HepG2 (cell line): ENCODE results near the gene CEBPE. TPM values are rescaled to one million over a fixed set of nuclear protein-coding genes. Genes with fewer than 3 reads are reported as not detected.
A peak's percentile ranks its signal among the peaks of the same experiment; 100 is the strongest.

Experiments used
- ATAC-seq: fragments of 200-7000 bp; cut with Tn5 transposase; 3 replicates; pipeline ENCODE4 v1.9.1; 2020; ENCODE audit warnings: mild to moderate bottlenecking, moderate library complexity
- BruUV-seq: library from RNA; stranded (reverse); fragments of 400-500 nt; replicated peaks from 2 replicates; lab custom pipeline; 2021; lab: Mats Ljungman, UMichigan
- CTCF ChIA-PET: fragments of 300-600 bp; formaldehyde crosslinking; extraction: SDS; loops from one replicate; lab custom pipeline; 2021; ENCODE audit warnings: low total read pairs, inconsistent platforms, low intra/inter-chr PET ratio; lab: Yijun Ruan, JAX
- POLR2A ChIA-PET: fragments of 350-600 bp; sonication (Branson Sonifier 250); formaldehyde crosslinking; loops from one replicate; lab custom pipeline; 2020; ENCODE audit warnings: antibody characterized with exemption, inconsistent platforms; lab: Yijun Ruan, JAX
- DNase-seq: peaks from one replicate; pipeline ENCODE4 v3.0.0-alpha.2; 2015; ENCODE audit warnings: low spot score
- FAIRE-seq: peaks from 3 replicates; lab custom pipeline; 2011; peaks lifted over from hg19 to GRCh38; lab: Jason Lieb, UNC
- H2AFZ ChIP-seq: one replicate; pipeline ENCODE4 v1.6.1; 2011; ENCODE audit warnings: low read length, inconsistent platforms
- H3K27ac ChIP-seq: fragments of 300-600 bp; 3 replicates; pipeline ENCODE4 v1.8.0; 2011; ENCODE audit warnings: mixed run types, mild to moderate bottlenecking, mixed read lengths, low read length, inconsistent platforms; ENCODE audit not compliant: insufficient read depth; ENCODE audit errors: extremely low read length
- H3K27me3 ChIP-seq, 2 experiments: fragments of 200-600 bp in 1 of 2; 2 replicates in 1 of 2; 3 replicates in 1 of 2; pipeline versions ENCODE4 v1.6.0 to v1.8.0; 2011; ENCODE audit warnings: low read length in 2 of 2, mild to moderate bottlenecking in 2 of 2, moderate library complexity in 2 of 2, inconsistent platforms in 1 of 2; ENCODE audit not compliant: insufficient read depth in 2 of 2, control insufficient read depth in 1 of 2
- H3K36me3 ChIP-seq, 2 experiments: fragments of 200-600 bp in 1 of 2; replicated peaks in 1 of 2; 2 replicates in 1 of 2; 3 replicates in 1 of 2; pipeline versions ENCODE4 v1.5.1 to v1.8.0; 2011; ENCODE audit warnings: low read length in 2 of 2, inconsistent platforms in 1 of 2; ENCODE audit not compliant: insufficient read depth in 2 of 2, control insufficient read depth in 1 of 2
- H3K4me1 ChIP-seq: 2 replicates; pipeline ENCODE4 v1.5.1; 2012; ENCODE audit warnings: low read length, inconsistent platforms; ENCODE audit not compliant: insufficient read depth
- H3K4me2 ChIP-seq: 2 replicates; pipeline ENCODE4 v1.6.0; 2011; ENCODE audit warnings: low read depth, low read length, inconsistent platforms
- H3K4me3 ChIP-seq, 3 experiments: fragments of 200-600 bp in 1 of 3; sonication (generic), shearing (Covaris generic) in 1 of 3; replicated peaks in 1 of 3; 2 replicates each; pipeline ENCODE4 v1.5.1; 2011 to 2016; ENCODE audit warnings: low read length in 3 of 3, inconsistent platforms in 2 of 3, low read depth in 2 of 3, mild to moderate bottlenecking in 2 of 3, control low read depth in 1 of 3, mixed read lengths in 1 of 3; ENCODE audit not compliant: insufficient read depth in 1 of 3
- H3K79me2 ChIP-seq: one replicate; pipeline ENCODE4 v1.6.1; 2011; ENCODE audit warnings: low read length, inconsistent platforms; ENCODE audit not compliant: insufficient read depth
- H3K9ac ChIP-seq: 2 replicates; pipeline ENCODE4 v1.6.0; 2011; ENCODE audit warnings: mild to moderate bottlenecking, low read depth, low read length, inconsistent platforms; ENCODE audit not compliant: insufficient read depth
- H3K9me3 ChIP-seq: 2 replicates; pipeline ENCODE4 v1.5.1; 2012; ENCODE audit warnings: mild to moderate bottlenecking, low read length
- H4K20me1 ChIP-seq: 2 replicates; pipeline ENCODE4 v1.6.0; 2011; ENCODE audit warnings: inconsistent platforms, mild to moderate bottlenecking, low read length, moderate library complexity; ENCODE audit not compliant: insufficient read depth
- BORCS8-MEF2B ChIP-seq: sonication (generic); formaldehyde crosslinking; IDR thresholded peaks from 2 replicates; pipeline ENCODE4 v1.8.0; 2022; ENCODE audit warnings: mild to moderate bottlenecking, missing genetic modification reagents
- HDAC2 ChIP-seq: sonication (generic); formaldehyde crosslinking; IDR thresholded peaks from 2 replicates; pipeline ENCODE4 v1.4.0; 2020; ENCODE audit warnings: missing genetic modification reagents
- KDM5B ChIP-seq: sonication (generic); formaldehyde crosslinking; IDR thresholded peaks from 2 replicates; pipeline ENCODE4 v1.4.0; 2020; ENCODE audit warnings: missing genetic modification reagents, mild to moderate bottlenecking, borderline replicate concordance
- NR2F1 ChIP-seq, 2 experiments: fragments of 450-650 bp in 1 of 2; formaldehyde crosslinking in 1 of 2; IDR thresholded peaks; 2 replicates each; pipeline versions ENCODE4 v1.5.0 to v1.6.1; 2016 to 2020; ENCODE audit warnings: mild to moderate bottlenecking in 1 of 2, missing compliant biosample characterization in 1 of 2, missing genetic modification reagents in 1 of 2, moderate library complexity in 1 of 2
- NRL ChIP-seq: sonication (generic); formaldehyde crosslinking; IDR thresholded peaks from 2 replicates; pipeline ENCODE4 v1.5.0; 2020; ENCODE audit warnings: missing genetic modification reagents, mild to moderate bottlenecking, moderate library complexity, borderline replicate concordance
- PHF5A ChIP-seq: IDR thresholded peaks from one replicate; pipeline ENCODE4 v1.6.1; 2018; ENCODE audit warnings: low read depth, missing genetic modification reagents; ENCODE audit not compliant: unreplicated experiment
- TRIM22 ChIP-seq: fragments of 450-650 bp; IDR thresholded peaks from 2 replicates; pipeline ENCODE4 v1.6.1; 2017
- U2AF1 ChIP-seq: fragments of 200-400 bp; formaldehyde crosslinking; optimal IDR thresholded peaks from 2 replicates; pipeline ENCODE3; 2017; ENCODE audit warnings: mild to moderate bottlenecking, low read depth, low read length
- ZFY ChIP-seq: sonication (generic); formaldehyde crosslinking; IDR thresholded peaks from 2 replicates; pipeline ENCODE4 v1.4.0; 2020; ENCODE audit warnings: missing genetic modification reagents
- ZNF431 ChIP-seq: sonication (generic); formaldehyde crosslinking; IDR thresholded peaks from 2 replicates; pipeline ENCODE4 v1.9.0; 2022; ENCODE audit warnings: missing genetic modification reagents, low read depth, mild to moderate bottlenecking, borderline replicate concordance
- ZNF460 ChIP-seq: sonication (generic); formaldehyde crosslinking; IDR thresholded peaks from 2 replicates; pipeline ENCODE4 v1.5.1; 2020; ENCODE audit warnings: missing genetic modification reagents, mild to moderate bottlenecking, borderline replicate concordance
- ZNF598 ChIP-seq: sonication (generic); formaldehyde crosslinking; IDR thresholded peaks from 2 replicates; pipeline ENCODE4 v1.5.1; 2020; ENCODE audit warnings: mild to moderate bottlenecking, missing genetic modification reagents, borderline replicate concordance
- ZNF816 ChIP-seq: sonication (generic); formaldehyde crosslinking; IDR thresholded peaks from 2 replicates; pipeline ENCODE4 v1.8.0; 2022; ENCODE audit warnings: missing genetic modification reagents, mild to moderate bottlenecking, borderline replicate concordance
- ZNF878 ChIP-seq: sonication (generic); formaldehyde crosslinking; IDR thresholded peaks from 2 replicates; pipeline ENCODE4 v1.8.1; 2023; ENCODE audit warnings: mild to moderate bottlenecking, missing genetic modification reagents, moderate library complexity
- ZNF879 ChIP-seq: sonication (generic); formaldehyde crosslinking; IDR thresholded peaks from 2 replicates; pipeline ENCODE4 v1.8.1; 2023; ENCODE audit warnings: missing genetic modification reagents
- WGBS: methylation state at CpG from one replicate; pipeline ENCODE4 v1.1.6; 2017; ENCODE audit warnings: low lambda C conversion rate; 5-methylcytosine and 5-hydroxymethylcytosine counted together
- in situ Hi-C: cut with HindIII; loops from 2 replicates; pipeline ENCODE4 v1.10.0; 2017; ENCODE audit warnings: low pct_unique_long_range_greater_than_20kb; ENCODE audit not compliant: extremely low pct_ligation_motif_present
- intact Hi-C: fragments of 100-400 bp; cut with micrococcal nuclease; formaldehyde crosslinking; loops from one replicate; pipeline ENCODE4 v1.10.0; 2022; ENCODE audit not compliant: unreplicated experiment
- polyA plus RNA-seq, 8 experiments: library from polyadenylated mRNA; depleted of rRNA in 3 of 8; stranded (reverse) in 7 of 8; unstranded in 1 of 8; fragments of >200 nt; fragmentation: Illumina TruSeq in 4 of 8; extraction: Trizol in 4 of 8; gene quantifications; 2 replicates each; pipeline versions ENCODE4 v1.2.1 to v1.2.3, GENCODE V29; 2011 to 2016; ENCODE audit warnings: low read depth in 4 of 8, missing spikeins in 1 of 8, mixed read lengths in 1 of 8; ENCODE audit not compliant: insufficient read depth in 1 of 8
- total RNA-seq, 5 experiments: library from RNA; depleted of rRNA; stranded (reverse); fragments of >200 nt; fragmentation: Illumina TruSeq; extraction: Trizol; gene quantifications; 2 replicates each; pipeline ENCODE4 v1.2.3, GENCODE V29; 2016; ENCODE audit warnings: low read depth in 1 of 5
- TF ChIP-seq, protein P1 (sequence below): sonication (generic); formaldehyde crosslinking; IDR thresholded peaks from 2 replicates; pipeline ENCODE4 v1.4.0; 2020; ENCODE audit warnings: missing genetic modification reagents, borderline replicate concordance

Gene CEBPE
- total and polyA plus RNA-seq, 2 of the 13 experiments (the other 11 are each of a cell fraction or from before 2014, with no cell fraction given), result 0.09 to 0.11 TPM

DNA sequence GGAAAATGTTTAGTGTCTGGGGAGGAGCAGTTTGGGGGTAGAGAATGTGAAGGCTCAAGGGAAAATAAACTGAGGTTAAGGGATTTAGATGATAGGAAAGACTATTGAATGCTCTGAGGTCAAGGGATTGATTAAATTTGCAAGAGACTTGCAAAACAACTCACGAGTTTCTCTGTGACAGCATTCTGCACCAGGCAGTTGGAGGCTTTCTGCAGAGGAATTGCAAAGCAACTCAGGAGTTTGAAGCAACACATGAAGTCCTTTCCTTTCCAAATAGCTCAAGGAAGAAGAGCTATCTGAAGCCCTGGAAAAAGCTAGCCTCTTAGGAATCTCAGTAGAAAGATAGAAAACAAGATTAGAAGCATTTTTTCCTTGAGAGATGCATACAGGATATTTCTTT lies 40.5 kb upstream of the CEBPE start (continued):
- TF ChIP-seq, protein P1, sequence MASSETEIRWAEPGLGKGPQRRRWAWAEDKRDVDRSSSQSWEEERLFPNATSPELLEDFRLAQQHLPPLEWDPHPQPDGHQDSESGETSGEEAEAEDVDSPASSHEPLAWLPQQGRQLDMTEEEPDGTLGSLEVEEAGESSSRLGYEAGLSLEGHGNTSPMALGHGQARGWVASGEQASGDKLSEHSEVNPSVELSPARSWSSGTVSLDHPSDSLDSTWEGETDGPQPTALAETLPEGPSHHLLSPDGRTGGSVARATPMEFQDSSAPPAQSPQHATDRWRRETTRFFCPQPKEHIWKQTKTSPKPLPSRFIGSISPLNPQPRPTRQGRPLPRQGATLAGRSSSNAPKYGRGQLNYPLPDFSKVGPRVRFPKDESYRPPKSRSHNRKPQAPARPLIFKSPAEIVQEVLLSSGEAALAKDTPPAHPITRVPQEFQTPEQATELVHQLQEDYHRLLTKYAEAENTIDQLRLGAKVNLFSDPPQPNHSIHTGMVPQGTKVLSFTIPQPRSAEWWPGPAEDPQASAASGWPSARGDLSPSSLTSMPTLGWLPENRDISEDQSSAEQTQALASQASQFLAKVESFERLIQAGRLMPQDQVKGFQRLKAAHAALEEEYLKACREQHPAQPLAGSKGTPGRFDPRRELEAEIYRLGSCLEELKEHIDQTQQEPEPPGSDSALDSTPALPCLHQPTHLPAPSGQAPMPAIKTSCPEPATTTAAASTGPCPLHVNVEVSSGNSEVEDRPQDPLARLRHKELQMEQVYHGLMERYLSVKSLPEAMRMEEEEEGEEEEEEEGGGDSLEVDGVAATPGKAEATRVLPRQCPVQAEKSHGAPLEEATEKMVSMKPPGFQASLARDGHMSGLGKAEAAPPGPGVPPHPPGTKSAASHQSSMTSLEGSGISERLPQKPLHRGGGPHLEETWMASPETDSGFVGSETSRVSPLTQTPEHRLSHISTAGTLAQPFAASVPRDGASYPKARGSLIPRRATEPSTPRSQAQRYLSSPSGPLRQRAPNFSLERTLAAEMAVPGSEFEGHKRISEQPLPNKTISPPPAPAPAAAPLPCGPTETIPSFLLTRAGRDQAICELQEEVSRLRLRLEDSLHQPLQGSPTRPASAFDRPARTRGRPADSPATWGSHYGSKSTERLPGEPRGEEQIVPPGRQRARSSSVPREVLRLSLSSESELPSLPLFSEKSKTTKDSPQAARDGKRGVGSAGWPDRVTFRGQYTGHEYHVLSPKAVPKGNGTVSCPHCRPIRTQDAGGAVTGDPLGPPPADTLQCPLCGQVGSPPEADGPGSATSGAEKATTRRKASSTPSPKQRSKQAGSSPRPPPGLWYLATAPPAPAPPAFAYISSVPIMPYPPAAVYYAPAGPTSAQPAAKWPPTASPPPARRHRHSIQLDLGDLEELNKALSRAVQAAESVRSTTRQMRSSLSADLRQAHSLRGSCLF (CRISPR knock-in tag), result no peak
- TF ChIP-seq TRIM22 (no peak), ZNF460 (no peak), BORCS8-MEF2B (CRISPR knock-in tag) (no peak), NR2F1 (CRISPR knock-in tag; IDR thresholded peaks at IDR 0.05) (no peak)

DNA sequence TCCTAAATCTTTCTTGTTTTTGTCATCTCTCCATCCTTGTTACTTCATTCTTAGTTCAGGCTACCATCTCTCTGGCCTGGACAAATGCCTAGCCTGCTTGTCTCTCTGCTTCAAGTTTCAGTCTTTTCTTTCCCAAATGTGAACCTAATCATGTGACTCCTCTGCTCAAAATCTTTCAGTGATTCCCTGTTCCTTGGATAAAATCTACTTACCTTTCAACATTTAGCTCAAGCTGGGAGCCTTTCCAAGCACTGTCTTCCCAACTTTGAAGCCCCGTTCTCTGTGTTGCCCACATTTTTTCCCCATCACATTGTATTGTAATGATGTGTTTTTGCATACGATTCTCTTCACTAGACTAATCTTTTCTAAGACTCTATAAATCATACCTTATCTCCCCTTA lies 39.7 kb upstream of the CEBPE start:
- ChIA-PET CTCF (no interaction called here), POLR2A (no interaction called here)
- 39% methylated on average over 2 of the region's 2 CpGs for WGBS
- Histone ChIP-seq H3K4me2 (no peak overlapping the region), H3K27me3 (peaks cover 6 to 44% of the 10 kb centered on the region in 2 experiments), H3K27ac (no peak overlapping the region), H2AFZ (no peak overlapping the region), H3K9ac (no peak overlapping the region), H3K9me3 (no peaks in the 10 kb centered on the region), H3K79me2 (no peaks in the 10 kb centered on the region), H3K4me1 (no peaks in the 10 kb centered on the region), H3K36me3 (no peaks in the 10 kb centered on the region), H4K20me1 (no peaks in the 10 kb centered on the region)
- FAIRE-seq (peak; percentile 58), DNase-seq (no peak)
- intact Hi-C loops, result no loop called here
- in situ Hi-C loops, result no loop called here
- TF ChIP-seq ZNF878 (CRISPR knock-in tag), result no peak
- no peak for TF ChIP-seq HDAC2 (CRISPR knock-in tag)
- no peak for TF ChIP-seq KDM5B
- no peak for TF ChIP-seq ZNF816
- no peak for TF ChIP-seq ZNF460
- no peak for TF ChIP-seq ZFY (CRISPR knock-in tag)
- TF ChIP-seq PHF5A (CRISPR knock-in tag), result no peak
- TF ChIP-seq ZNF598 (CRISPR knock-in tag), result no peak
- TF ChIP-seq NRL (CRISPR knock-in tag), result no peak
- TF ChIP-seq ZNF879 (CRISPR knock-in tag), result no peak
- no peak for TF ChIP-seq ZNF431 (CRISPR knock-in tag)
- no peak for TF ChIP-seq U2AF1
- TF ChIP-seq, all 625 proteins: peak for 0
- no peak overlapping the region for H3K4me3 ChIP-seq
- no TSS peak for BruUV-seq
- ATAC-seq, result no peak
